Measurements from ENCODE around the gene ASMTL. TPM values are rescaled to one million over a fixed set of nuclear protein-coding genes. Genes with fewer than 3 reads are reported as not detected.

ASMTL gene
- total and polyA plus RNA-seq, 2 of the 13 experiments (the other 11 are each of a cell fraction or from before 2014, with no cell fraction given), result 5.6 to 16.3 TPM

DNA sequence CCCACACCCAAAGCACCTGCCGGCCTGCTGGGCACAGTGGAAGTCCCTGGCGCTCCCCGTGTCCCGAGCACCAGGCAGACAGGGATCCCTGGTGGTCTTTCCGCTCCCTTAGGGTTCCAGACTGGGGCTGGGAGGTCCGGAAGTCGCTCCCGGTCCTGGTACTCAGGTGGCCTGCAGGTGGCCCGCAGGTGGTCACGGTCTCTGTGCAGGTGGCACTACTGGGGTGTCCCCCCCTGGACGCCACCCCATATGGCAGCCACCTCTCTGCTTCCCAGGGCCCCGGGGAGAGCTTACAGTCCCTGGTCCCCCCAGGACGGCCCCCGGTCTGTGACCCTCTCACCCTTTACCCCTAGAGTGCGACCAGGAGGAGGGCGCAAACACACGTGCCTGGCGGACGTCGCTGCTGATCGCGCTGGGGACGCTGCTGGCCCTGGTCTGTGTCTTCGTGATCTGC, 74.4 kb downstream of the ASMTL start:
- ATAC-seq (peak; percentile 45), FAIRE-seq (no peak), DNase-seq (ENCODE audit: low spot score) (no peak)
- Histone ChIP-seq H3K36me3 (replicated peaks in 1 of 2; ENCODE audit: control insufficient read depth in 1 of 2, insufficient read depth in 2 of 2, low read length in 2 of 2) (no peaks in the 10 kb centered on the region), H3K27me3 (ENCODE audit: control insufficient read depth in 1 of 2, insufficient read depth in 2 of 2, low read length in 2 of 2) (no peaks in the 10 kb centered on the region), H3K4me1 (ENCODE audit: insufficient read depth, low read length) (peaks cover 21% of the 10 kb centered on the region), H3K4me2 (ENCODE audit: low read depth, low read length) (no peak overlapping the region), H3K9me3 (ENCODE audit: low read length) (no peaks in the 10 kb centered on the region), H3K4me3 (replicated peaks in 1 of 3; ENCODE audit: insufficient read depth in 1 of 3, low read depth in 2 of 3, low read length in 3 of 3) (no peak overlapping the region), H4K20me1 (ENCODE audit: insufficient read depth, low read length) (0 out of 2 replicates have a peak, but pooled peaks cover 10% of the 10 kb centered on the region), H3K9ac (ENCODE audit: insufficient read depth, low read depth, low read length) (no peak overlapping the region), H3K27ac (ENCODE audit: extremely low read length, insufficient read depth, low read length) (no peak overlapping the region), H3K79me2 (ENCODE audit: insufficient read depth, low read length) (no peaks in the 10 kb centered on the region), H2AFZ (ENCODE audit: low read length) (no peak overlapping the region)
- in situ Hi-C loops (cut with HindIII; ENCODE audit: extremely low pct_ligation_motif_present, low pct_unique_long_range_greater_than_20kb), result no loop called here
- TF ChIP-seq, protein P1, sequence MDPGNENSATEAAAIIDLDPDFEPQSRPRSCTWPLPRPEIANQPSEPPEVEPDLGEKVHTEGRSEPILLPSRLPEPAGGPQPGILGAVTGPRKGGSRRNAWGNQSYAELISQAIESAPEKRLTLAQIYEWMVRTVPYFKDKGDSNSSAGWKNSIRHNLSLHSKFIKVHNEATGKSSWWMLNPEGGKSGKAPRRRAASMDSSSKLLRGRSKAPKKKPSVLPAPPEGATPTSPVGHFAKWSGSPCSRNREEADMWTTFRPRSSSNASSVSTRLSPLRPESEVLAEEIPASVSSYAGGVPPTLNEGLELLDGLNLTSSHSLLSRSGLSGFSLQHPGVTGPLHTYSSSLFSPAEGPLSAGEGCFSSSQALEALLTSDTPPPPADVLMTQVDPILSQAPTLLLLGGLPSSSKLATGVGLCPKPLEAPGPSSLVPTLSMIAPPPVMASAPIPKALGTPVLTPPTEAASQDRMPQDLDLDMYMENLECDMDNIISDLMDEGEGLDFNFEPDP (CRISPR knock-in tag; conservative IDR thresholded peaks at IDR 0.05), result no peak
- TF ChIP-seq ZNF780A (CRISPR knock-in tag; IDR thresholded peaks at IDR 0.05), result no peak
- TF ChIP-seq, protein P2, sequence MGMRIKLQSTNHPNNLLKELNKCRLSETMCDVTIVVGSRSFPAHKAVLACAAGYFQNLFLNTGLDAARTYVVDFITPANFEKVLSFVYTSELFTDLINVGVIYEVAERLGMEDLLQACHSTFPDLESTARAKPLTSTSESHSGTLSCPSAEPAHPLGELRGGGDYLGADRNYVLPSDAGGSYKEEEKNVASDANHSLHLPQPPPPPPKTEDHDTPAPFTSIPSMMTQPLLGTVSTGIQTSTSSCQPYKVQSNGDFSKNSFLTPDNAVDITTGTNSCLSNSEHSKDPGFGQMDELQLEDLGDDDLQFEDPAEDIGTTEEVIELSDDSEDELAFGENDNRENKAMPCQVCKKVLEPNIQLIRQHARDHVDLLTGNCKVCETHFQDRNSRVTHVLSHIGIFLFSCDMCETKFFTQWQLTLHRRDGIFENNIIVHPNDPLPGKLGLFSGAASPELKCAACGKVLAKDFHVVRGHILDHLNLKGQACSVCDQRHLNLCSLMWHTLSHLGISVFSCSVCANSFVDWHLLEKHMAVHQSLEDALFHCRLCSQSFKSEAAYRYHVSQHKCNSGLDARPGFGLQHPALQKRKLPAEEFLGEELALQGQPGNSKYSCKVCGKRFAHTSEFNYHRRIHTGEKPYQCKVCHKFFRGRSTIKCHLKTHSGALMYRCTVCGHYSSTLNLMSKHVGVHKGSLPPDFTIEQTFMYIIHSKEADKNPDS (CRISPR knock-in tag; IDR thresholded peaks at IDR 0.05), result no peak
- peak; percentile 77; the same call in 1 of the 2 replicates for TF ChIP-seq POLR2AphosphoS2 (IDR thresholded peaks at IDR 0.05; ENCODE audit: low read depth, low read length)
- TF ChIP-seq GATAD2A (CRISPR knock-in tag; IDR thresholded peaks at IDR 0.05), result no peak
- TF ChIP-seq AGO2 (optimal IDR thresholded peaks at IDR 0.05; ENCODE audit: low read depth, low read length), result peak; percentile 71
- TF ChIP-seq DPF2 (CRISPR knock-in tag; IDR thresholded peaks at IDR 0.05; ENCODE audit: borderline replicate concordance, low read depth), result no peak
- TF ChIP-seq, protein P3, sequence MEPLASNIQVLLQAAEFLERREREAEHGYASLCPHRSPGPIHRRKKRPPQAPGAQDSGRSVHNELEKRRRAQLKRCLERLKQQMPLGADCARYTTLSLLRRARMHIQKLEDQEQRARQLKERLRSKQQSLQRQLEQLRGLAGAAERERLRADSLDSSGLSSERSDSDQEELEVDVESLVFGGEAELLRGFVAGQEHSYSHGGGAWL (CRISPR knock-in tag; IDR thresholded peaks at IDR 0.05), result no peak
- CTCF ChIA-PET (ENCODE audit: low intra/inter-chr PET ratio, low total read pairs), result no interaction called here
- POLR2A ChIA-PET, result no interaction called here
- WGBS (ENCODE audit: low lambda C conversion rate), result 75% methylated on average over 14 of the region's 24 CpGs
- no TSS peak for BruUV-seq (replicated peaks)
- intact Hi-C loops (cut with micrococcal nuclease; ENCODE audit: unreplicated experiment), result no loop called here
